H1 (cell line): ENCODE measurements around the gene PRMT6.

Experiments
- EP300 ChIP-seq, 2 experiments: IDR thresholded peaks; 1 replicate in 1 of 2; 2 replicates in 1 of 2; pipeline ENCODE4 v1.6.1; 2011 to 2012; ENCODE audit warnings: low read depth in 2 of 2, low read length in 2 of 2, mild to moderate bottlenecking in 2 of 2, borderline replicate concordance in 1 of 2, inconsistent platforms in 1 of 2, moderate library complexity in 1 of 2
- EZH2 ChIP-seq: fragments of 200-600 bp; sonication (generic); IDR thresholded peaks from 2 replicates; pipeline ENCODE4 v1.7.1; 2012; ENCODE audit warnings: low read depth, mild to moderate bottlenecking, moderate library complexity, low read length, inconsistent platforms; ENCODE audit not compliant: severe bottlenecking
- JUN ChIP-seq: IDR thresholded peaks from 2 replicates; pipeline ENCODE4 v1.6.1; 2011; ENCODE audit warnings: low read depth, mild to moderate bottlenecking, improper control_type of control experiment, low read length
- MAFK ChIP-seq: IDR thresholded peaks from 2 replicates; pipeline ENCODE4 v1.6.1; 2012; ENCODE audit warnings: low read depth, mild to moderate bottlenecking, improper control_type of control experiment, low read length
- NRF1 ChIP-seq: IDR thresholded peaks from 2 replicates; pipeline ENCODE4 v1.6.1; 2011; ENCODE audit warnings: mild to moderate bottlenecking, low read depth, low read length, improper control_type of control experiment
- RAD21 ChIP-seq, 2 experiments: IDR thresholded peaks in 1 of 2; conservative IDR thresholded peaks in 1 of 2; 2 replicates each; pipeline ENCODE4 v1.6.1; 2011; ENCODE audit warnings: low read depth in 2 of 2, low read length in 2 of 2, improper control_type of control experiment in 1 of 2, inconsistent platforms in 1 of 2, mild to moderate bottlenecking in 1 of 2, moderate library complexity in 1 of 2
- SIN3A ChIP-seq, 2 experiments: IDR thresholded peaks in 1 of 2; conservative IDR thresholded peaks in 1 of 2; 2 replicates each; pipeline ENCODE4 v1.6.1; 2011 to 2012; ENCODE audit warnings: low read length in 2 of 2, improper control_type of control experiment in 1 of 2, low read depth in 1 of 2, mild to moderate bottlenecking in 1 of 2
- SP4 ChIP-seq: IDR thresholded peaks from 2 replicates; pipeline ENCODE4 v1.6.1; 2012; ENCODE audit warnings: low read length, inconsistent platforms
- USF2 ChIP-seq: IDR thresholded peaks from 2 replicates; pipeline ENCODE4 v1.6.1; 2011; ENCODE audit warnings: low read length, improper control_type of control experiment
- ZNF274 ChIP-seq: IDR thresholded peaks from 2 replicates; pipeline ENCODE4 v1.7.0; 2012; ENCODE audit warnings: low read length, borderline replicate concordance; ENCODE audit errors: extremely low read depth
- TF ChIP-seq, protein P1 (sequence below), 3 experiments: IDR thresholded peaks; 1 replicate in 2 of 3; 2 replicates in 1 of 3; pipeline versions ENCODE4 v1.5.1 to v1.6.1; 2011; ENCODE audit warnings: low read length in 3 of 3, mild to moderate bottlenecking in 3 of 3, inconsistent platforms in 2 of 3, low read depth in 1 of 3, moderate library complexity in 1 of 3; ENCODE audit not compliant: insufficient read depth in 1 of 3; ENCODE audit errors: control extremely low read depth in 1 of 3
- TF ChIP-seq, protein P2 (sequence below): IDR thresholded peaks from 2 replicates; pipeline ENCODE4 v1.6.1; 2012; ENCODE audit warnings: inconsistent platforms

- TF ChIP-seq, protein P1, sequence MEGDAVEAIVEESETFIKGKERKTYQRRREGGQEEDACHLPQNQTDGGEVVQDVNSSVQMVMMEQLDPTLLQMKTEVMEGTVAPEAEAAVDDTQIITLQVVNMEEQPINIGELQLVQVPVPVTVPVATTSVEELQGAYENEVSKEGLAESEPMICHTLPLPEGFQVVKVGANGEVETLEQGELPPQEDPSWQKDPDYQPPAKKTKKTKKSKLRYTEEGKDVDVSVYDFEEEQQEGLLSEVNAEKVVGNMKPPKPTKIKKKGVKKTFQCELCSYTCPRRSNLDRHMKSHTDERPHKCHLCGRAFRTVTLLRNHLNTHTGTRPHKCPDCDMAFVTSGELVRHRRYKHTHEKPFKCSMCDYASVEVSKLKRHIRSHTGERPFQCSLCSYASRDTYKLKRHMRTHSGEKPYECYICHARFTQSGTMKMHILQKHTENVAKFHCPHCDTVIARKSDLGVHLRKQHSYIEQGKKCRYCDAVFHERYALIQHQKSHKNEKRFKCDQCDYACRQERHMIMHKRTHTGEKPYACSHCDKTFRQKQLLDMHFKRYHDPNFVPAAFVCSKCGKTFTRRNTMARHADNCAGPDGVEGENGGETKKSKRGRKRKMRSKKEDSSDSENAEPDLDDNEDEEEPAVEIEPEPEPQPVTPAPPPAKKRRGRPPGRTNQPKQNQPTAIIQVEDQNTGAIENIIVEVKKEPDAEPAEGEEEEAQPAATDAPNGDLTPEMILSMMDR (IDR thresholded peaks at IDR 0.05; ENCODE audit: control extremely low read depth in 1 of 3, insufficient read depth in 1 of 3, low read depth in 1 of 3, low read length in 3 of 3), result no peak
- TF ChIP-seq MAFK, result no peak
- no peak for TF ChIP-seq EZH2
- TF ChIP-seq RAD21 (IDR thresholded peaks at IDR 0.05 in 1 of 2, conservative IDR thresholded peaks at IDR 0.05 in 1 of 2; ENCODE audit: low read depth in 2 of 2, low read length in 2 of 2), result no peak
- no peak for TF ChIP-seq SIN3A (conservative IDR thresholded peaks at IDR 0.05 in 1 of 2, IDR thresholded peaks at IDR 0.05 in 1 of 2; ENCODE audit: low read depth in 1 of 2, low read length in 2 of 2)
- TF ChIP-seq NRF1, result no peak
- TF ChIP-seq JUN, result no peak
- no peak for TF ChIP-seq USF2
- TF ChIP-seq, protein P2, sequence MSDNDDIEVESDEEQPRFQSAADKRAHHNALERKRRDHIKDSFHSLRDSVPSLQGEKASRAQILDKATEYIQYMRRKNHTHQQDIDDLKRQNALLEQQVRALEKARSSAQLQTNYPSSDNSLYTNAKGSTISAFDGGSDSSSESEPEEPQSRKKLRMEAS, result no peak
- TF ChIP-seq ZNF274, result no peak
- no peak for TF ChIP-seq SP4
- TF ChIP-seq EP300 (IDR thresholded peaks at IDR 0.05; ENCODE audit: borderline replicate concordance in 1 of 2, low read depth in 2 of 2, low read length in 2 of 2), result no peak
Measured at GRCh38 chr1:107019166-107019565, 37.3 kb upstream of the PRMT6 start.
